NCI-H128 (cell line): ENCODE data around the gene ETNPPL.

Source experiments
- DNase-seq: peaks from one replicate; lab custom pipeline; 2025; ENCODE audit not compliant: unreplicated experiment; lab: John Stamatoyannopoulos, UW

The ETNPPL gene

DNA sequence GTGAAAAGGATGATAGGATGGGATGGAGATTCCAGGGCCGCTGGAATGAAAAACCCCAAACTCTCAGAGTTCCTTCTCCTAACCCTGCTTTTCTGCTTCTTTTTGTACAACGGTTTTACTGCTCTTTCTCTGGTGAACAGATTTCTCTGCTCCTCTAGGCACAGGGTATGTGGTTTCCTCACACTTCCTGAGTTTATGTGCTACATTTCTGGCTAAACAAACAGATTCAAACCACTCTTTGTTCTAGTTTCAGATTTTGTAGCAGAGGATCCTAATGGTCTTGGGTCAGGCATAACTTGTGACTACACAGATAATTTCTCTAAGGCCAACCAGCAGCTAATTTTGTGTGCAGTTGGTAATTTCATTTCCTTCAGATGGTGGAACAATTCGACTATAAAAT, 59.9 kb downstream of the ETNPPL start:
- no peak for DNase-seq

- DNase-seq = no peak
These were observed 62.6 kb downstream of the ETNPPL start for GRCh38 chr4:108700081-108700757.

GRCh38 chr4:108696160-108696559, 66.7 kb downstream of the ETNPPL start:
- no peak for DNase-seq

- no peak for DNase-seq
These were observed 67.8 kb downstream of the ETNPPL start for GRCh38 chr4:108695062-108695461.

DNA sequence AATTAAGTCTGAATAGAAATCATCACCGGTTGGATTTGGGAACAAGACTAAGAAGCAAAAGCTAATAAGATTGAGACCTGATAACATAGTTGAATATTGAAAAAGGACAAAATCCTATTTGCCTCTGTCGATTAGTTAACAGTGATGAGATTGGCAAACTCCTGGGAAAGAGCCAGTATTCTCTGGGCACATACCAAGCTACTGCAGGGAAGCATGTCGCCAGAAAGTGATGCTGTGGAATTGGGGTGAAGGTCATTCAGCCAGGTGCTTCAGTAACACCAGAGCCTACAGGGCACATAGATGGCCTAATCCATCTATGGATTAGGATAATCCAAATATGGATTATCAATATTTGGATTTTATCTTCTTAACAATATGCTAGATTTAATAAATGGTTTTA, 68.4 kb downstream of the ETNPPL start:
- DNase-seq = no peak

- no peak for DNase-seq
These were observed 69.0 kb downstream of the ETNPPL start for GRCh38 chr4:108693819-108694218.

DNA sequence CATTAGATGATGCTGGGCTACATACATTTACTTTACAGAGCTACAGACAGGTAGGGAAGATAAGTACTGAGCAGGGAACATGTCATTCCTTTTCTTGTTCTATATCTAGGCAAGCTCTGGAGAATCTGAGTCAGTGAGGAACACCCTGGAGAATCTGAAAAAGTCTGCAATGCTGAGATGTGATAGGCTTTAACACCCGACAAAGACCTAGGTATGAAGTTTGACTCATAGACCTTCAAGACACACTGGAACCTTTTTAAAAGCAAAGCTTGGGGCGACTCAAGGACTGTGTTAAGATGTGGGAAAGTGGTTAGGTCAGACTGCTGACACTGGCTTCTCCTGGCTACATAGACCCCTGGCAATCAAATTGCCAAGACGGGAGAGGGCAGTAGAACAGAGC, 69.6 kb downstream of the ETNPPL start:
- no peak for DNase-seq
